ENCODE measurements around the gene SLC26A1.

Gene SLC26A1

DNA sequence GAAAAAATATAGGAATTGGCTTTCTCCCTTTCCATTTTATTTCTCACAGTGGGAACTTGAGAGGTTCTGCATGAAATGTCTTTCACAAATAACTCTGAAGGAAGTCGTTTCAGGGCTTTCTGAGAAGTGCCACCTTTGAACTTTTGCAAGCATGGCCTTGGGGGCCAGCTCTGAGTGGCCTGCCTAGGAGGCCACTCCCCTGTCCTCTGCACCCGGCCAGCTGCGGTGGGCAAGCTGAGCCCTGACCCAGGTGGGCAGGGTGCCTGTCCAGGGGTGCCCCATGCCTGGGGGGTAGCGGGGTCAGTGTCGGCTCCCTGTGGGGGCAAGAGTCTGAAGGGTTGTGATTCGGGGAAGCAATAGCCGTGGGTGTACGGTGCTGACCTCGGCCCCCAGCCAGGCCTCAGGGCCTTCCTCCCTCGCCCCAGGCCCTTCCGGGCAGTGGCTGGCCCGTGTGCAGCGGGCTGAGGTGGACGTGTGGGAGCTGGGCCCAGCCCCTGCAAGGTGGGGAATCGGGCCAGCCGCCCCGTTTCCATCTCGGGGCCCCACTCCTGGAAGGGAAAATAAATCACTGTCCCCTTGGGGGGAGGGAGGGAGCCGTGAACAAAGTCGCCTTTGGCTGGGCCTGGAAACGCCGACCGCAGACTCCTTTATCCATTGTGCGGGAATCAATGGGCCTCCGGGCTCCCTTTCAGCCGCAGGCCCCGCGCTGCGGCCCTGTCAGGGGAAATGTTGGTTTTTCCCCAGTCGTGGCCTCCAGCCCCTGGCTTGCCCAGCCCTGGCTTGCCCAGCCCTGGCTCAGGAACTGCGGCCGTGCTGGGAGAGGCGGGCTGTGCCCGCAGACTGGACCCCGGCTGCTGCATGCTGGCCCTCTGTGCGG lies 21.3 kb upstream of the SLC26A1 start:
- no peak for DNase-seq (ENCODE audit: low read depth in 2 of 2)

DNA sequence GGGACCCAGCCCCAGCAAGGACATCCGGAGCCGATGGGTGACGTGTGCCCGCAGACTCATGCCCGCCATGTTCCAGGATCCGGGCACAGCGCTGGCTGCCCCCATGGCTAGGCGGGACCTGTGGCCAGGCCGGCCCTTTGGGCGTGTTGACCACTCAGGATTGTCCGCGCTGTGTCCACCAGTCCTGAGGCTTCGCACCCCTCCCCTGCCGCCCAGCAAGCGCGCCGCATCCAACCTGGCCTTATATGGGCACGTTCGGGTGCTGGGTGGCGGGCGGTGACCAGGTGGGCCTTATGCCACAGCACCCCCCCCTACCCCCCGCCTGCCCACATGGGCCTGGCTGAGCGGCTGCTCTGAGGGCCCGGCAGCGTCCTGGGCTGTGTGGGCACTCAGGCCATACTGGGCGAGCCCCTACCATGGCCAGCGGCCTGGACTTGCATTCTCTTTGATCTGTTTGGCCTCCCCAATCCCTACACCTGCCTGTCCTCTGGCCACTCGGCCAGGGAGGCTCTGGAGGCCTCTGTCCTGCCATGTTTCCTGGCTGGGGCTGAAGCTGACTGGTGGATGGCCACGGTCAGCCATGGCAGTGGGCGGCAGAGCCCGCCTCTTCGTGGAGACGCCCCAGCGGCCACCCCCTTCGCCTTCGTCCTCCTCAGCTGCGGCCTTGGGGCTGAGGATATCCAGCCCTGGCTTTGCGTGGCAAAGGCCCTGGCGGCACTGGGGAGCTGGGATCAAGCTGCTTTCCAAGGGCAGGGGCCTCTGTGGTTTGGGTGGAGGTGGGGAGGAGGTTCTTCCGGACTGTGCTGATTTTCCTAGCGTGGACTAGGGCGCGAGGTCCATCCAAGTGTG lies 20.2 kb upstream of the SLC26A1 start:
- no peak for DNase-seq (ENCODE audit: low read depth in 2 of 2)

DNA sequence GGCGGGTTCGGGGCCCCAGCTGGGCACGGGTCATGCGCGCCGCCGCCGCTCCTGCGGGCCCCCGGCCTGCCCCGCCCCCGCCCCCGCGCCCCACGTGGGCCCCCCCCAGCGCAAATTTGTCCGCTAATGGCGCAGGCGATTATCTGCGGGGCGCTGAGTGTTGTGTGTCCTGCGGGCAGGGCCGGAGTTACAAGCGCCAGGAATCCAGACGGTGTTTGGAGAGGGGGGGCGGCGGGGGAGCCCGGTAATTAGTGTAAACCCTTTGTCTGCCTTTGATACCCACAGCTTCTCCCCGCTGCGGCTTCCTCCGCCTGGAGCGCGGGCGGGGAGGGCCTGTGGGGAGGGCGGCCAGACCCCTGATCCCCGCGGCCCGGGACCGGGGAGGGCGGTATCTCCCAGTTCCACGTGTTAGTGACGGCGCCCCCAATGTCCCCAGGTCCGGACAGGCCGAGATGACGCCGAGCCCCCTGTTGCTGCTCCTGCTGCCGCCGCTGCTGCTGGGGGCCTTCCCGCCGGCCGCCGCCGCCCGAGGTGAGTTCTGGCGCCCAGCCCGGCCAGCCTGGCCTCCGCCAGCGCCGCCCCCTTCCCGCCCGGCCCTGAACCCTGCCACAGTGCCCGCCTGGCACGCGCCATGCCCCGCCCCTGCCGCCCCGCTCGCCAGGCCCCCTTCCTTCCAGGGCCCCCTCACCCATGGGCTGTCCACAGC lies 19.0 kb upstream of the SLC26A1 start:
- DNase-seq (ENCODE audit: low read depth in 2 of 2) = no peak

DNA sequence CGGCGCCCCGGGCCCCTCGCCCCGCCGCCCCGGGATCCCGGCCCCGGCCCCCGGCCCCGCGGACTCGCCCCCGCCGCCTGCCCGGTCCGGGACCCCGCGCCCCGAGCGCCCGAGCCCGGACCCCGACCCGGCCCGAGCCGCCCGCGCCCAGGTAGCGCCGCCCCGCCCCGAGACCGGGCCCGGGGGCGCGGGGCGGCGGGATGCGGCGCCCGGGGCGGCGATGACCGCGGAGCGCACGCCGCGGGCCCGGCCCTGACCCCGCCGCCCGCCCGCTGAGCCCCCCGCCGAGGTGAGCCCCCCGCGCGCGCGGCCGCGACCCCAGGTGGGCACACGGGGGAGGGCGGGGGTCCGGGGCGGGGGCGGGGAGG lies 18.4 kb upstream of the SLC26A1 start:
- DNase-seq (ENCODE audit: low read depth in 2 of 2) = no peak

- DNase-seq (ENCODE audit: low read depth in 2 of 2) = peak; percentile 78 to 87
These were observed 17.9 kb upstream of the SLC26A1 start, which contains the start of gene FGFRL1 for GRCh38 chr4:1011022-1011665. Gene FGFRL1 (plus strand): TSS chr4:1011626. CDS start chr4:1012486, 860 bp downstream.

GRCh38 chr4:1010395-1011021 lies 17.3 kb upstream of the SLC26A1 start:
- peak in 1 of 2 donors; percentile 45 for DNase-seq (ENCODE audit: low read depth in 2 of 2)

- DNase-seq (ENCODE audit: low read depth in 2 of 2) = peak; percentile 54 to 70
These were observed 16.6 kb upstream of the SLC26A1 start for GRCh38 chr4:1009542-1010394.

- DNase-seq (ENCODE audit: low read depth in 2 of 2) = no peak
These were observed 15.8 kb upstream of the SLC26A1 start for GRCh38 chr4:1008840-1009541.

- DNase-seq (ENCODE audit: low read depth in 2 of 2) = no peak
These were observed 13.7 kb upstream of the SLC26A1 start for GRCh38 chr4:1006856-1007255.

- DNase-seq (ENCODE audit: low read depth in 2 of 2) = no peak
These were observed 11.6 kb upstream of the SLC26A1 start for GRCh38 chr4:1004557-1005485.

DNA sequence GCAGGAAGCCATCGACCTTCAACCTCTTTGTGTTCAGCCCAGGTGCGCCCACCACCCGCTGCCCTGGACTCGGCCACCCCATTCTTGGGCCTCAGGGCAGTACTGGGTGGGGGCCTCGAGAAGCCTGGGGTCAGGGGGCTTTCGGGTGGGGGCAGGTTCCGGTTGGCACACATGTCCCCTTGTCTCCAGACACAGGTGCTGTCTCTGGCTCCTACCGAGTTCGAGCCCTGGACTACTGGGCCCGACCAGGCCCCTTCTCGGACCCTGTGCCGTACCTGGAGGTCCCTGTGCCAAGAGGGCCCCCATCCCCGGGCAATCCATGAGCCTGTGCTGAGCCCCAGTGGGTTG lies 10.8 kb upstream of the SLC26A1 start:
- DNase-seq (ENCODE audit: low read depth in 2 of 2) = no peak

DNA sequence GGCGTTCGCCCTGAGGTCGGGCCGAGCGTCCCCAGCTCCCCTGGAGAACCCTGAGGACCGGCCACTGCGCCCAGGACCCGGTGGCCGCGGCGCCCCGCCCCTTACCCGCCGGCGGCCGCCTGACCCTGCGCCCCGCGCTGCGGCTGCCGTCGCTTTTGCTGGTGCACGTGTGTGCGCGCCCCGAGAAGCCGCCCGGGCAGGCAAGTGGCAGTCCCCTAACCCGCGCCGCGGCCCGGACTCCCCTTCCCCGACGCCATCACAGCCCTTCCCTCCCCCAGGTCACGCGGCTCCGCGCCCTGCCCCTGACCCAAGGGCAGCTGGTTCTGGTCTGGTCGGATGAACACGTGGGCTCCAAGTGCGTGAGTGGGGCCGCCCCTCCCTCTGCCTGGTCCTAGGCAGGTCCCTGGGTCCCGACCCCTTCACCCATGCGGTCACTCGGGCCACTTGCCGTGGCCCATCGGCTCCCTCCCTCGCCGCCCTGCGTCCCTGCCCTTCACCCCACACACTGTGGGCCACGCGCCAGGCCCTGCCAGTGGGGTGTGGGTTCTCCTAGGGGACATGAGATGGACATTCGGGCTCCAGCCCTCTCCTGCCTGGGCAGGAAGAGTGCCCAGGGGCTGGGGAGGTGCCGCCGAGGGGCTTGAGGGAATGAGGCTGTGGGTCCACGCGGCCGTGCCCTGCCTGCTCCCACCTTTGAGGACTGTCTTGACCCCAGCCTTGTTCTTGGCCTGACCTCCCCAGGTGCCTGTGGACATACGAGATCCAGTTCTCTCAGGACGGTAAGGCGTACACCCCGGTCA lies 10.3 kb upstream of the SLC26A1 start:
- no peak for DNase-seq (ENCODE audit: low read depth in 2 of 2)

DNA sequence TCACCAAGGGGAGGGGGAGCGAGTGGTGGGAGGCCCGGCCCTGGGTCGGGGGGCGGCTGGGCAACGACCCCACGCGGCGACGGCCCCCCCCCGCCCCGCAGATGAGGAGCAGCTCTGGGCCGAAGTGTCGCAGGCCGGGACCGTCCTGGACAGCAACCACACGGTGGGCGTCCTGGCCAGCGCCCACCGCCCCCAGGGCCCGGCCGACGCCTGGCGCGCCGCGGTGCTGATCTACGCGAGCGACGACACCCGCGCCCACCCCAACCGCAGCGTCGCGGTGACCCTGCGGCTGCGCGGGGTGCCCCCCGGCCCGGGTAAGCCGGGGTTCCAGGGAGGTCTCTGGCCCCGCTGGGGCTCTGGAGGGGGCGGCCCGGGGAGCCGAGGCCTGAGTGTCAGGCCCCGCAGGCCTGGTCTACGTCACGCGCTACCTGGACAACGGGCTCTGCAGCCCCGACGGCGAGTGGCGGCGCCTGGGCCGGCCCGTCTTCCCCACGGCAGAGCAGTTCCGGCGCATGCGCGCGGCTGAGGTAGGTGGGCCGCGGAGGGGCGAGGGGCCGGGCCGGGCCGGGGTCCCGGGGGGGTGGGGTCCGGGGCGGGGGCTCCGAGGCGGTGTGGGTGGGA lies 9.5 kb upstream of the SLC26A1 start:
- DNase-seq (ENCODE audit: low read depth in 2 of 2) = no peak

DNA sequence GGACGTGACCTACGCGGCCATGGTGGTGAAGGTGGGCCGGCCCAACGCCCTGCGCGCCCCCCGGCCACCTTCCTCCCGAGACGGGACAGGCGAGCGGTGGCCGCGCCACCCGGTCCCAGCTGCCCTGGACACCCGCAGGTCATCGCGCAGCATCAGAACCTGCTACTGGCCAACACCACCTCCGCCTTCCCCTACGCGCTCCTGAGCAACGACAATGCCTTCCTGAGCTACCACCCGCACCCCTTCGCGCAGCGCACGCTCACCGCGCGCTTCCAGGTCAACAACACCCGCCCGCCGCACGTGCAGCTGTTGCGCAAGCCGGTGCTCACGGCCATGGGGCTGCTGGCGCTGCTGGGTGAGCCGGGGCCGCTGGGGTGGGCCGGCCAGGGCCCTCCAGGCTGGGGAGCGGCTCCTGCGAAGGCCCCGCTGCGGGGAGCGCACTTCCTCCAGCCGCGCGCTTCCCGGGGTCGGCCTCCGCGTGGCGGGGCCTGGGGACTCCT lies 9.0 kb upstream of the SLC26A1 start:
- no peak for DNase-seq (ENCODE audit: low read depth in 2 of 2)

DNA sequence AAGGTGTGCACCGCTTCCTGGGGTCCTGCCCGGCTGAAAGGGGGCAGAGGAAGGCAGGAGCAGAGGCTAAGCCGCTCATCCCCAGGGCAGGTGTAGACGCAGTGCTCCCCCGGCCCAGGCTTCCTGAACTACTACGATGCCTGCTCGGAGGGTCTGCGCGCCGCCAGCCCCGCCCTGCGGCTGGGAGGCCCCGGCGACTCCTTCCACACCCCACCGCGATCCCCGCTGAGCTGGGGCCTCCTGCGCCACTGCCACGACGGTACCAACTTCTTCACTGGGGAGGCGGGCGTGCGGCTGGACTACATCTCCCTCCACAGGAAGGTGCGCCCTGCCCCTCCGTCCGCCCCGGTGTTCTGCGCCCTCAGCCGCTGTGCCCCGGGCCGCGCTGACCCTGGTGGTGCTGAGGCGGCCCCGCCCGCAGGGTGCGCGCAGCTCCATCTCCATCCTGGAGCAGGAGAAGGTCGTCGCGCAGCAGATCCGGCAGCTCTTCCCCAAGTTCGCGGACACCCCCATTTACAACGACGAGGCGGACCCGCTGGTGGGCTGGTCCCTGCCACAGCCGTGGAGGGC lies 8.4 kb upstream of the SLC26A1 start:
- DNase-seq (ENCODE audit: low read depth in 2 of 2) = no peak

- no peak for DNase-seq (ENCODE audit: low read depth in 2 of 2)
These were observed 7.6 kb upstream of the SLC26A1 start for GRCh38 chr4:1000686-1001260.

All from stimulated activated CD8-positive, alpha-beta memory T cell treated with anti-CD3 and anti-CD28 coated beads, Interleukin-2, amount 100 ng/mL, for 1 hour (primary cell).